K562 (cell line): ENCODE measurements around the gene C1orf116. TPM values are rescaled to one million over a fixed set of nuclear protein-coding genes. Genes with fewer than 3 reads are reported as not detected.

Experiments used
- DEAF1 ChIP-seq: fragments of 450-650 bp; formaldehyde crosslinking; IDR thresholded peaks from 2 replicates; pipeline ENCODE4 v1.4.0; 2020; ENCODE audit warnings: mild to moderate bottlenecking, moderate library complexity
- E2F8 ChIP-seq: fragments of 450-650 bp; IDR thresholded peaks from 2 replicates; pipeline ENCODE4 v1.7.1; 2018; ENCODE audit warnings: mild to moderate bottlenecking, low read depth; ENCODE audit not compliant: partially characterized antibody
- HSF4 ChIP-seq: fragments of 250-450 bp; sonication (Bioruptor Pico); IDR thresholded peaks from 2 replicates; pipeline ENCODE4 v2.1.2; 2022; ENCODE audit warnings: mild to moderate bottlenecking, moderate library complexity, borderline replicate concordance
- MAFK ChIP-seq: IDR thresholded peaks from 2 replicates; pipeline ENCODE4 v1.6.1; 2011; ENCODE audit warnings: low read length, improper control_type of control experiment
- MAX ChIP-seq: sonication (generic); formaldehyde crosslinking; IDR thresholded peaks from 2 replicates; pipeline ENCODE4 v1.9.0; 2022; ENCODE audit warnings: mild to moderate bottlenecking, missing genetic modification reagents
- MAZ ChIP-seq, 2 experiments: fragments of 450-650 bp in 1 of 2; sonication (generic) in 1 of 2; formaldehyde crosslinking; IDR thresholded peaks in 1 of 2; conservative IDR thresholded peaks in 1 of 2; 2 replicates each; pipeline versions ENCODE4 v1.4.0 to v1.5.0; 2020; ENCODE audit warnings: mild to moderate bottlenecking in 1 of 2, missing genetic modification reagents in 1 of 2
- NR2C1 ChIP-seq, 2 experiments: fragments of 450-650 bp; IDR thresholded peaks; 2 replicates each; pipeline ENCODE4 v1.6.1; 2017; ENCODE audit warnings: mild to moderate bottlenecking in 2 of 2, antibody characterized with exemption in 1 of 2, inconsistent platforms in 1 of 2, missing compliant biosample characterization in 1 of 2, missing genetic modification characterization in 1 of 2
- PHF8 ChIP-seq: fragments of 200-600 bp; sonication (generic); IDR thresholded peaks from 2 replicates; pipeline ENCODE4 v1.6.1; 2012; ENCODE audit warnings: mixed run types, mild to moderate bottlenecking, inconsistent platforms, low read length, moderate library complexity, borderline replicate concordance
- SMAD3 ChIP-seq: fragments of 450-650 bp; formaldehyde crosslinking; conservative IDR thresholded peaks from 2 replicates; pipeline ENCODE4 v1.4.0; 2020; ENCODE audit warnings: mild to moderate bottlenecking
- SMARCE1 ChIP-seq: fragments of 450-650 bp; IDR thresholded peaks from 2 replicates; pipeline ENCODE4 v1.7.1; 2016; ENCODE audit warnings: mild to moderate bottlenecking
- TEAD1 ChIP-seq, 2 experiments: fragments of 450-650 bp in 1 of 2; sonication (generic) in 1 of 2; formaldehyde crosslinking; IDR thresholded peaks; 2 replicates each; pipeline versions ENCODE4 v1.4.0 to v1.8.0; 2020 to 2022; ENCODE audit warnings: mild to moderate bottlenecking in 2 of 2, missing genetic modification reagents in 1 of 2
- ZBTB5 ChIP-seq: fragments of 450-650 bp; IDR thresholded peaks from 2 replicates; pipeline ENCODE4 v1.6.1; 2017; ENCODE audit warnings: antibody characterized with exemption
- ZFP1 ChIP-seq: fragments of 450-650 bp; formaldehyde crosslinking; IDR thresholded peaks from 2 replicates; pipeline ENCODE4 v1.4.0; 2020; ENCODE audit warnings: mild to moderate bottlenecking, mixed read lengths
- ZNF395 ChIP-seq: fragments of 200-800 bp; sonication (Bioruptor generic); IDR thresholded peaks from 2 replicates; pipeline ENCODE4 v1.6.1; 2017; ENCODE audit warnings: missing genetic modification characterization, missing compliant biosample characterization
- ZNF511 ChIP-seq: sonication (generic); formaldehyde crosslinking; IDR thresholded peaks from 2 replicates; pipeline ENCODE4 v1.8.0; 2022; ENCODE audit warnings: mild to moderate bottlenecking, missing genetic modification reagents
- ZNF589 ChIP-seq: fragments of 200-800 bp; sonication (Bioruptor generic); IDR thresholded peaks from 2 replicates; pipeline ENCODE4 v1.6.1; 2016; ENCODE audit warnings: low read depth, missing genetic modification characterization, missing compliant biosample characterization
- ZNF75A ChIP-seq: fragments of 450-650 bp; formaldehyde crosslinking; IDR thresholded peaks from 2 replicates; pipeline ENCODE4 v1.4.0; 2020; ENCODE audit warnings: mild to moderate bottlenecking
- polyA plus RNA-seq, 8 experiments: library from polyadenylated mRNA; depleted of rRNA in 4 of 8; stranded (reverse) in 5 of 8; unstranded in 3 of 8; fragments of >200 nt; fragmentation: Nextera tagmentation in 2 of 8; fragmentation: Illumina TruSeq in 1 of 8; extraction: Ambion mirVana in 2 of 8; extraction: Trizol in 1 of 8; gene quantifications; 2 replicates each; pipeline versions ENCODE4 v1.2.1 to v1.2.3, GENCODE V29; 2011 to 2014; ENCODE audit warnings: inconsistent platforms in 1 of 8, missing spikeins in 1 of 8
- total RNA-seq, 7 experiments: library from RNA; depleted of rRNA in 6 of 7; stranded (reverse); fragments of >200 nt in 6 of 7; fragmentation: Illumina TruSeq in 2 of 7; extraction: Trizol in 2 of 7; gene quantifications; 2 replicates each; pipeline versions ENCODE4 v1.2.1 to v1.2.3, GENCODE V29; 2011 to 2021; ENCODE audit warnings: low replicate concordance in 1 of 7

The C1orf116 gene
- total and polyA plus RNA-seq, 9 of the 15 experiments (the other 6 are each of a cell fraction or from before 2014, with no cell fraction given): 0.62 to 3.0 (median 0.95) TPM

- no peak for TF ChIP-seq NR2C1 (IDR thresholded peaks at IDR 0.05)
- peak; percentile 51; the same call in 1 of the 2 replicates for TF ChIP-seq NR2C1 (tag; IDR thresholded peaks at IDR 0.05)
- peak; percentile 52; the same call in 1 of the 2 replicates for TF ChIP-seq PHF8
- no peak for TF ChIP-seq ZBTB5
- TF ChIP-seq MAX (CRISPR knock-in tag): peak; percentile 49; the same call in 1 of the 2 replicates
- peak; percentile 59; the same call in 1 of the 2 replicates for TF ChIP-seq HSF4 (CRISPR knock-in tag)
- peak; percentile 26; the same call in 1 of the 2 replicates for TF ChIP-seq ZNF395
- TF ChIP-seq ZNF511 (CRISPR knock-in tag): no peak
- peak in 1 of 2 experiments; percentile 57; a peak in 2 of 4 replicates for TF ChIP-seq TEAD1 (CRISPR knock-in tag; IDR thresholded peaks at IDR 0.05)
- peak; percentile 6; the same call in 1 of the 2 replicates for TF ChIP-seq DEAF1
- TF ChIP-seq ZNF589 (CRISPR knock-in tag): no peak
- TF ChIP-seq SMARCE1: peak; percentile 9; the same call in 1 of the 2 replicates
- TF ChIP-seq ZNF75A (CRISPR knock-in tag): peak; percentile 65
- TF ChIP-seq MAZ (CRISPR knock-in tag; conservative IDR thresholded peaks at IDR 0.05 in 1 of 2, IDR thresholded peaks at IDR 0.05 in 1 of 2): peak in 1 of 2 experiments; percentile 85; a peak in 2 of 4 replicates
- no peak for TF ChIP-seq E2F8
- peak; percentile 87; the same call in 1 of the 2 replicates for TF ChIP-seq SMAD3 (CRISPR knock-in tag)
- peak; percentile 18; the same call in 1 of the 2 replicates for TF ChIP-seq MAFK
- peak; percentile 35; the same call in 1 of the 2 replicates for TF ChIP-seq ZFP1
Observed at GRCh38 chr1:207025146-207025880, 7.2 kb downstream of the C1orf116 start (continued).
